ENCODE results near the gene LIAS.

The LIAS gene

DNA sequence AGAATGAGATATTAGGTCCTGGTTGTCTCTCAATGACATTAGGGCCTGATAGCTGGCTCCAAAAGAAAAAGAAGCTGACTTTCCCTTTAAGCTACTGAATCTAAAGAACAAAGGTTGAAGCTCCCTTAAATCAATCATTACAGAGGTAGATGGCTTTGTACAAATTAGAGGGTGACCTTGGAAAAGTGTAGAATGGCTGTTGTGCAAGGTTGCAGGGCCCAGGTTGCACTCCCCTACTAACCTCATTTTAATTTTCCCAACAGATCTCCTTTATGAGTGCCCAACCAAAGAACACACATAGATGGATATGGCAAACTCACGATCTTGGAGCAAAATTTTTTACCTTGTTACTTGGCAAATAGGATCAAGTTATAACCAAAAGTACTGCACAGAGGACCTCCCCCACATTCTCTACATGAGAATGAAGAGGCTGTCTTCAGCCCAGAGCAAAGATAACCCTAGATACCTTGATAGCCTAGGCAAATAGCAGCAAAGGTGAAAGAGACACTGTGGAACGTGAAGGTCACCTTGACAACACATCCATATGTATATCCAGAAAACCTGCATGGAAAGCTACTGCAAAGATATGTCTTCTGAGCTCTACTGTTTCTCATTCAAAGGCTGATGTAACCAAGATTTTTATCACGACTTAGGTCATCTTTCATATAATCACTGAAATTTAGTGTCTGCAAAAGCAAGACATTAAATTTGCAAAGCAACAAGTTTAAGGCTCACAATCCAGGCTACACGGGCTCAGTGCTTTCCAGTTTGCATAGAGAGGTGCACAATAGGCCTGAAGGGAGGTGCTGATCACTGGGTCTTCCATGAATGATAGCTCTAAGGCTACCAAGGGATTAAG is 29.2 kb upstream of the LIAS start:
- TF ChIP-seq SPI1 (IDR thresholded peaks at IDR 0.05; ENCODE audit: borderline replicate concordance, low read depth) (no peak), POLR2AphosphoS5 (IDR thresholded peaks at IDR 0.05; ENCODE audit: low read depth) (no peak), GABPA (IDR thresholded peaks at IDR 0.05; ENCODE audit: low read depth) (no peak)
- TF ChIP-seq, protein P1, sequence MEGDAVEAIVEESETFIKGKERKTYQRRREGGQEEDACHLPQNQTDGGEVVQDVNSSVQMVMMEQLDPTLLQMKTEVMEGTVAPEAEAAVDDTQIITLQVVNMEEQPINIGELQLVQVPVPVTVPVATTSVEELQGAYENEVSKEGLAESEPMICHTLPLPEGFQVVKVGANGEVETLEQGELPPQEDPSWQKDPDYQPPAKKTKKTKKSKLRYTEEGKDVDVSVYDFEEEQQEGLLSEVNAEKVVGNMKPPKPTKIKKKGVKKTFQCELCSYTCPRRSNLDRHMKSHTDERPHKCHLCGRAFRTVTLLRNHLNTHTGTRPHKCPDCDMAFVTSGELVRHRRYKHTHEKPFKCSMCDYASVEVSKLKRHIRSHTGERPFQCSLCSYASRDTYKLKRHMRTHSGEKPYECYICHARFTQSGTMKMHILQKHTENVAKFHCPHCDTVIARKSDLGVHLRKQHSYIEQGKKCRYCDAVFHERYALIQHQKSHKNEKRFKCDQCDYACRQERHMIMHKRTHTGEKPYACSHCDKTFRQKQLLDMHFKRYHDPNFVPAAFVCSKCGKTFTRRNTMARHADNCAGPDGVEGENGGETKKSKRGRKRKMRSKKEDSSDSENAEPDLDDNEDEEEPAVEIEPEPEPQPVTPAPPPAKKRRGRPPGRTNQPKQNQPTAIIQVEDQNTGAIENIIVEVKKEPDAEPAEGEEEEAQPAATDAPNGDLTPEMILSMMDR (IDR thresholded peaks at IDR 0.05; ENCODE audit: insufficient read depth, low read length) = no peak
- TF ChIP-seq, protein P2, sequence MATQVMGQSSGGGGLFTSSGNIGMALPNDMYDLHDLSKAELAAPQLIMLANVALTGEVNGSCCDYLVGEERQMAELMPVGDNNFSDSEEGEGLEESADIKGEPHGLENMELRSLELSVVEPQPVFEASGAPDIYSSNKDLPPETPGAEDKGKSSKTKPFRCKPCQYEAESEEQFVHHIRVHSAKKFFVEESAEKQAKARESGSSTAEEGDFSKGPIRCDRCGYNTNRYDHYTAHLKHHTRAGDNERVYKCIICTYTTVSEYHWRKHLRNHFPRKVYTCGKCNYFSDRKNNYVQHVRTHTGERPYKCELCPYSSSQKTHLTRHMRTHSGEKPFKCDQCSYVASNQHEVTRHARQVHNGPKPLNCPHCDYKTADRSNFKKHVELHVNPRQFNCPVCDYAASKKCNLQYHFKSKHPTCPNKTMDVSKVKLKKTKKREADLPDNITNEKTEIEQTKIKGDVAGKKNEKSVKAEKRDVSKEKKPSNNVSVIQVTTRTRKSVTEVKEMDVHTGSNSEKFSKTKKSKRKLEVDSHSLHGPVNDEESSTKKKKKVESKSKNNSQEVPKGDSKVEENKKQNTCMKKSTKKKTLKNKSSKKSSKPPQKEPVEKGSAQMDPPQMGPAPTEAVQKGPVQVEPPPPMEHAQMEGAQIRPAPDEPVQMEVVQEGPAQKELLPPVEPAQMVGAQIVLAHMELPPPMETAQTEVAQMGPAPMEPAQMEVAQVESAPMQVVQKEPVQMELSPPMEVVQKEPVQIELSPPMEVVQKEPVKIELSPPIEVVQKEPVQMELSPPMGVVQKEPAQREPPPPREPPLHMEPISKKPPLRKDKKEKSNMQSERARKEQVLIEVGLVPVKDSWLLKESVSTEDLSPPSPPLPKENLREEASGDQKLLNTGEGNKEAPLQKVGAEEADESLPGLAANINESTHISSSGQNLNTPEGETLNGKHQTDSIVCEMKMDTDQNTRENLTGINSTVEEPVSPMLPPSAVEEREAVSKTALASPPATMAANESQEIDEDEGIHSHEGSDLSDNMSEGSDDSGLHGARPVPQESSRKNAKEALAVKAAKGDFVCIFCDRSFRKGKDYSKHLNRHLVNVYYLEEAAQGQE (IDR thresholded peaks at IDR 0.05; ENCODE audit: insufficient replicate concordance, low read depth) = no peak
- Histone ChIP-seq H3K27ac (replicated peaks) (no peak overlapping the region), H3K4me3 (replicated peaks; ENCODE audit: insufficient read depth, low read length) (no peak overlapping the region), H3K27me3 (ENCODE audit: insufficient read depth, poor library complexity, severe bottlenecking) (no peaks in the 10 kb centered on the region)
- no peak for DNase-seq (ENCODE audit: low read depth in 1 of 2, low spot score in 1 of 2)

DNA sequence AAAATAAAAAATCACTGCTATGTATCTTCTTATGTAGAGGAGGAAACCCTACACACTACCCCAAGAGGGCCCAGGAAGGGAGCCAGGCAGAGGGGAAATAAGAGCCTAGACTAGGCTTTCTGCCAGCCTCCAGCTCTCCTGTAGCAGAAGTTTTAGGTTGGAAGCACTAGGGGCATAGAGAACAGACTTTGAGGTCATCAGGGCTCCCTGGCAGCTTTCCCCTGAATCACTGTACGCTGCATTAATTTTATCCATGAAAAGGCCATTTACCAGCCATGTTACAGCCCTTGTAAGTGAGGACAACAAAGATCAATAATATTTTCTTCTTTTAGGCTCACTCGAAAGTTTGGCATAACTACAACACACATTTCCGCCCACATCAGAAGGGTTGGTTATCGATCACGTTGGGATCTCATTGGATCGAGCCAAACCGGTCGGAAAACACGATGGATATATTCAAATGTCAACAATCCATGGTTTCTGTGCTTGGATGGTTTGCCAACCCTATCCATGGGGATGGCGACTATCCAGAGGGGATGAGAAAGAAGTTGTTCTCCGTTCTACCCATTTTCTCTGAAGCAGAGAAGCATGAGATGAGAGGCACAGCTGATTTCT is 24.9 kb upstream of the LIAS start:
- no peaks in the 10 kb centered on the region for H3K27me3 ChIP-seq (ENCODE audit: insufficient read depth, poor library complexity, severe bottlenecking)
- no peak overlapping the region for H3K27ac ChIP-seq (replicated peaks)
- H3K4me3 ChIP-seq (replicated peaks; ENCODE audit: insufficient read depth, low read length) = no peak overlapping the region
- TF ChIP-seq, protein P1 (IDR thresholded peaks at IDR 0.05; ENCODE audit: insufficient read depth, low read length) = no peak
- TF ChIP-seq POLR2AphosphoS5 (IDR thresholded peaks at IDR 0.05; ENCODE audit: low read depth) = no peak
- no peak for DNase-seq (ENCODE audit: low read depth in 1 of 2, low spot score in 1 of 2)

DNA sequence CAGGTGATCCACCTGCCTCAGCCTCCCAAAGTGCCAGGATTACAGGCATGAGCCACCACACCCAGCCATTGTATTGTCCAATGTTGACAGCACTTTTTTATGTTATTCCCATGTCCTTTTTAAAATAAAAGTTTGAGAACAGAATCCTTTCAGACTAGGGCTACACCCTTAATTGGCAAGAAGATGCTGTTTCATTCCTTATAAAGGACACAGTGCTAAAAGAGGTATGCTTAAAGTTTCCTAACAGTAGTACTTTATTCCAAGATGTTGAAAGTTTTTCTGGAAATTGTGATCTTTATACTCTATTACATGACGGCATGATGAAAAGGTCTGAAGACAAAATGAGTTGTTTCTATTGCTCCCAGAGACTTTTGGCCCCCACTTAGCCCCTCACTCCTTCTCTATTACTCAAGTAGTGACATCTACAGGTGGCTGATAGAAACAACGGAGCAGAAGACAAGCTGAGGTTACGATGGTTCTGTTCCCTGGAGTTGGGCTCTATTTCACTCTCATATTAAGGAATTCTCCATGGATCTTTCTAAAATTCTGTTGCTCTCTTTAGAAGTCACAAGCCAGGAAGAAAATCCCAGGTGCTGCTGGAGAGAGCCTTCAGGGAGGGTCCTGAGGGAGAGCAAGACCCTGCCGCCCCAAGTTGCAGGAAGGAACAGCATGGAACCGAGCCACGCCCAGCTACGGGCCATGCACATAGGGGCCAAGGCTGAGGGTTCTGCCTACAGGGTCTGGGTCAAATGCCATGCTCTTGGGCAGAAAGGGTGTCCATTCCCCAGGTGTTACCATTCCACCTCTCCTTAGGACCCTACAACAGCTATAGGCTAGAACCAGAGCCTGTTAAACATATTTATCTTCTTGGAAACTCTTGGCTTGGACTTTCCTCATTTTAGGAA is 22.9 kb upstream of the LIAS start:
- no peak for DNase-seq (ENCODE audit: low read depth in 1 of 2, low spot score in 1 of 2)
- no peaks in the 10 kb centered on the region for H3K27me3 ChIP-seq (ENCODE audit: insufficient read depth, poor library complexity, severe bottlenecking)
- no peak overlapping the region for H3K4me3 ChIP-seq (replicated peaks; ENCODE audit: insufficient read depth, low read length)
- no peak for TF ChIP-seq SPI1 (IDR thresholded peaks at IDR 0.05; ENCODE audit: borderline replicate concordance, low read depth)
- TF ChIP-seq GABPA (IDR thresholded peaks at IDR 0.05; ENCODE audit: low read depth) = no peak
- no peak overlapping the region for H3K27ac ChIP-seq (replicated peaks)

DNA sequence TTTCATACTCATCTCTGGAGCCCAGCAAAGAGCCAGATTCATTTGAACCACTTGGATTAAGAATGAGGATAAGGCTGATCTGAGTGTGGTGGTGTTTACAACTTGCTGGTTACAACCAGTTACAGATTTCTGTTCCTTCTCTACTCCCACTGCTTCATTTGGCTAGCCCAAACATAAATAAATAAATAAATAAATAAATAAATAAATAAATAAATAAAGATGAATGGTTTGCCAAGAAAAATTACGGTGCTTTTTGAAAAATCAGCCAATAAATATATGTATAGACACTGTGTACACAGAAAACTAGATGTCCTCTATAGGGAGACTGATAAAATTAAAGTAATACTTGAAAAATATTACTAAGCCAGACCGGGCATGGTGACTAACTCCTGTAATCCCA is 17.3 kb upstream of the LIAS start:
- DNase-seq (ENCODE audit: low read depth in 1 of 2, low spot score in 1 of 2) = no peak
- Histone ChIP-seq H3K27ac (replicated peaks) (no peak overlapping the region), H3K27me3 (ENCODE audit: insufficient read depth, poor library complexity, severe bottlenecking) (no peaks in the 10 kb centered on the region), H3K4me3 (replicated peaks; ENCODE audit: insufficient read depth, low read length) (no peak overlapping the region)
- TF ChIP-seq, protein P2 (IDR thresholded peaks at IDR 0.05; ENCODE audit: insufficient replicate concordance, low read depth) = no peak
- TF ChIP-seq, protein P1 (IDR thresholded peaks at IDR 0.05; ENCODE audit: insufficient read depth, low read length) = no peak
- no peak for TF ChIP-seq GABPA (IDR thresholded peaks at IDR 0.05; ENCODE audit: low read depth)
- TF ChIP-seq POLR2AphosphoS5 (IDR thresholded peaks at IDR 0.05; ENCODE audit: low read depth) = no peak
- no peak for TF ChIP-seq SPI1 (IDR thresholded peaks at IDR 0.05; ENCODE audit: borderline replicate concordance, low read depth)
